Left lung (tissue), 10 donors: ENCODE results near the gene DNM3. TPM values are rescaled to one million over a fixed set of nuclear protein-coding genes. Genes with fewer than 3 reads are reported as not detected.

Experiments
- ATAC-seq: fragments of 200-7000 bp; cut with Tn5 transposase; one replicate; pipeline ENCODE4 v1.9.1; 2020; ENCODE audit warnings: moderate library complexity
- DNase-seq, 4 donors: peaks; one replicate each; pipeline ENCODE4 v3.0.0-alpha.2; 2013 to 2020
- H3K27ac ChIP-seq, 2 donors: fragments of 200-600 bp; sonication (generic) in 1 of 2; one replicate each; pipeline versions ENCODE4 v1.5.0 to v1.8.0; 2020 to 2021
- H3K27me3 ChIP-seq, 2 donors: fragments of 200-600 bp; sonication (generic) in 1 of 2; one replicate each; pipeline versions ENCODE4 v1.5.0 to v1.8.0; 2020 to 2021
- H3K36me3 ChIP-seq, 2 donors: fragments of 200-600 bp; sonication (generic) in 1 of 2; one replicate each; pipeline versions ENCODE4 v1.5.0 to v1.8.0; 2020 to 2021
- H3K4me1 ChIP-seq, 2 donors: fragments of 200-600 bp; one replicate each; pipeline ENCODE4 v1.8.0; 2021
- H3K4me3 ChIP-seq, 2 donors: fragments of 200-600 bp; sonication (generic) in 1 of 2; one replicate each; pipeline versions ENCODE4 v1.5.0 to v1.8.0; 2020 to 2021; ENCODE audit warnings: mild to moderate bottlenecking in 1 of 2
- H3K9me3 ChIP-seq, 2 donors: fragments of 200-600 bp; sonication (generic) in 1 of 2; one replicate each; pipeline versions ENCODE4 v1.5.0 to v1.8.0; 2020 to 2021
- intact Hi-C, 2 donors: fragments of 100-400 bp; cut with DNase I; formaldehyde crosslinking; loops; one replicate each; pipeline versions ENCODE4 v1.11.2 to v1.14.2; 2022
- polyA plus RNA-seq, 6 donors: library from polyadenylated mRNA; unstranded; fragments of 120-200 nt; gene quantifications; one replicate each; pipeline ENCODE4 v1.2.1, GENCODE V29; 2013; ENCODE audit not compliant: insufficient read length in 6 of 6
- total RNA-seq, 2 donors: library from RNA; stranded (reverse); fragmentation: NEBNext Ultra II Directional; extraction: Animal tissue kit (Norgen Biotek cat#: 25700); gene quantifications; one replicate each; pipeline ENCODE4 v1.2.1, GENCODE V29; 2021
- TF ChIP-seq, protein P1 (sequence below), 2 donors: fragments of 200-600 bp; sonication (generic) in 1 of 2; IDR thresholded peaks; one replicate each; pipeline versions ENCODE4 v1.5.0 to v1.8.0; 2021; ENCODE audit warnings: antibody characterized with exemption in 2 of 2
- donor health status: DM: no; HTN: yes; CAD: no.
- donor health status: DM: no; HTN: no; CAD: no.

DNM3 gene
- total and polyA plus RNA-seq, 8 donors, result 5.2 to 7.7 (median 6.3) TPM

DNA sequence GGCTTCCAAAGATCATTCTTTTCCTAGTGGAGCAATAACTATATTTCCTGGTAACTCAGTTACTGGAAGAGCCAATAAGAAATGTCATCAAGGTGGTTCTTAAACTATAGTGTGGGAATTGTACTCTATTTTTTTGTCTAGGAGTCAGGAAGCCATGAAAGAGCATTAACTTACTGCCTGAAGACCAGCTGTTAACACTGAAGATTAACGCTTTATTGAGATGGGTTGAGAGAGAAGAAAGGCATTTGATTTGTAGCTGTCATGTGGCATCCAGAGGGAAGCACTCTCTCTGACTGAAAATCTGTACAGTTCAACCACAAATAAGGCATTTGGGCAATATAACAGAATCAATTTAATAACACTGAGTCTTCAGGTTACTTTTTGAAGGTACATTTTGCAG is 76.0 kb downstream of the DNM3 start:
- no peaks in the 10 kb centered on the region for H3K36me3 ChIP-seq
- peaks cover 0 to 14% of the 10 kb centered on the region in 2 donors for H3K4me1 ChIP-seq
- ATAC-seq, result no peak
- no peak overlapping the region for H3K4me3 ChIP-seq
- DNase-seq, result no peak
- no peak overlapping the region for H3K27ac ChIP-seq
- TF ChIP-seq, protein P1, sequence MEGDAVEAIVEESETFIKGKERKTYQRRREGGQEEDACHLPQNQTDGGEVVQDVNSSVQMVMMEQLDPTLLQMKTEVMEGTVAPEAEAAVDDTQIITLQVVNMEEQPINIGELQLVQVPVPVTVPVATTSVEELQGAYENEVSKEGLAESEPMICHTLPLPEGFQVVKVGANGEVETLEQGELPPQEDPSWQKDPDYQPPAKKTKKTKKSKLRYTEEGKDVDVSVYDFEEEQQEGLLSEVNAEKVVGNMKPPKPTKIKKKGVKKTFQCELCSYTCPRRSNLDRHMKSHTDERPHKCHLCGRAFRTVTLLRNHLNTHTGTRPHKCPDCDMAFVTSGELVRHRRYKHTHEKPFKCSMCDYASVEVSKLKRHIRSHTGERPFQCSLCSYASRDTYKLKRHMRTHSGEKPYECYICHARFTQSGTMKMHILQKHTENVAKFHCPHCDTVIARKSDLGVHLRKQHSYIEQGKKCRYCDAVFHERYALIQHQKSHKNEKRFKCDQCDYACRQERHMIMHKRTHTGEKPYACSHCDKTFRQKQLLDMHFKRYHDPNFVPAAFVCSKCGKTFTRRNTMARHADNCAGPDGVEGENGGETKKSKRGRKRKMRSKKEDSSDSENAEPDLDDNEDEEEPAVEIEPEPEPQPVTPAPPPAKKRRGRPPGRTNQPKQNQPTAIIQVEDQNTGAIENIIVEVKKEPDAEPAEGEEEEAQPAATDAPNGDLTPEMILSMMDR (IDR thresholded peaks at IDR 0.05), result no peak
- H3K9me3 ChIP-seq, result no peaks in the 10 kb centered on the region
- intact Hi-C loops, result no loop called here
- H3K27me3 ChIP-seq, result no peaks in the 10 kb centered on the region

DNA sequence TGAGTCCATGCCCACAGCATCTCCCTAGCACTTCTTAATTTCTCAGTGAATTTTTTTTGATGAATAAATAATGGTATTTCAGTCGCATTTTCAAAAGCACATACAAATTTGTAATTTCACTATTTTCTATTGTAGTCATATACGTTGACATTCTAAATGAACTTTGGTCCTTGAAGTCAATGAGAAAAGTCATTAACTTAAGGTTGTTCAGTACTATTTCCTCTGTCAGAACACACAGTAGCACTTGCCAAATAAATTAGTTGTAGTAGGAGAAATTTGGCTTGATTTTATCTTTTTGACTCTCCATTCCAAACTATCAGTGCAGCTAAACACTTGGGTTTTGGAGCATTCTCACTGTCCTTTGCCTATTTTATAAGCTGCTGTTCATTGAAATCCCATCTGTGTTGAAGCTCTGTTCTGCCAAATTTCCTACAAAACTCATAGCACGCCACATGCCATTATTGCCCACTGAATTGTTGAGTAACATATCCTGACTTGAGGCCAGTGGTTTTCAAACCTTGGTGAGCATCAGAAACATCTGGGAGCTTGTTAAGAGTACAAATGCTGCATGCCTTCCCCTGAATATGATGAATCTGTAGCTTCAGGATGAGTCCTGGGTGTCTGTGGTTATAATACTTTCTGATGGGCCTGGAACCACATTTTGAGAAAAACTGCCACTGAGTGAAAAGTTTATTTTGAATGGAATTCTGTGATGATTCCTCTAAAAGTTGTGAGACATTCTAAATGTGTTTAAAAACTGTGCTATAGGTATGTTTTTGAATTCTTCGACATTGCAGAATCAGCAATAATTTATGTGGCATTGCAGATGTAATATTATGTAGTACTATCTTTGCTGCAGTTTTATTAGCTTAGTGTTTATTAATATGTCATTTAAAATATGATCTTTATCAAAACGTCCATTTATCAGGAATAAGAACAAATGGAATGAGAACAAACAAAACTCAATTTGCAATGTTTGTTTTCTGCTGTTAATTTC is 78.9 kb downstream of the DNM3 start:
- DNase-seq (no peak), ATAC-seq (no peak)
- Histone ChIP-seq H3K4me3 (no peak overlapping the region), H3K27me3 (no peaks in the 10 kb centered on the region), H3K4me1 (no peaks in the 10 kb centered on the region), H3K9me3 (no peaks in the 10 kb centered on the region), H3K27ac (no peak overlapping the region), H3K36me3 (no peaks in the 10 kb centered on the region)
- intact Hi-C loops, result no loop called here
- TF ChIP-seq, protein P1 (IDR thresholded peaks at IDR 0.05), result no peak

DNA sequence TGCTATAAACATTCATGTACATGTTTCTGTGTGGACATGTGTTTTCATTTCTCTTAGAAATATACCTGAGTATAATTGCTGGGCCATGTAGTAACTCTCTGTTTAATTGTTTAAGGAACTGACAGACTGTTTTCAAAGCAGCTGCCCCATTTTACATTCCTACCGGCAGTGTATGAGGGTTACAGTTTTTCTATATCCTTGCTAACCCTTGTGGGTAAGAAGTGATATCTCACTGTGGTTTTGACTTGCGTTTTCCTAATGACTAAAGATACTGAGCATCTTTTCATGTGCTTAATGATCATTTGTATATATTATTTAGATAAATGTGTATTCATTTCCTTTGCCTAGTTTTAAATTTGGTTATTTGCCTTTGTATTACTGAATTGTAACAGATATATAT is 81.7 kb downstream of the DNM3 start:
- no peak for ATAC-seq
- DNase-seq, result no peak
- no peaks in the 10 kb centered on the region for H3K27me3 ChIP-seq
- no peaks in the 10 kb centered on the region for H3K36me3 ChIP-seq
- no peaks in the 10 kb centered on the region for H3K9me3 ChIP-seq
- H3K4me3 ChIP-seq, result no peak overlapping the region
- no peak overlapping the region for H3K27ac ChIP-seq
- no peaks in the 10 kb centered on the region for H3K4me1 ChIP-seq
- TF ChIP-seq, protein P1 (IDR thresholded peaks at IDR 0.05), result no peak
- intact Hi-C loops, result no loop called here

DNA sequence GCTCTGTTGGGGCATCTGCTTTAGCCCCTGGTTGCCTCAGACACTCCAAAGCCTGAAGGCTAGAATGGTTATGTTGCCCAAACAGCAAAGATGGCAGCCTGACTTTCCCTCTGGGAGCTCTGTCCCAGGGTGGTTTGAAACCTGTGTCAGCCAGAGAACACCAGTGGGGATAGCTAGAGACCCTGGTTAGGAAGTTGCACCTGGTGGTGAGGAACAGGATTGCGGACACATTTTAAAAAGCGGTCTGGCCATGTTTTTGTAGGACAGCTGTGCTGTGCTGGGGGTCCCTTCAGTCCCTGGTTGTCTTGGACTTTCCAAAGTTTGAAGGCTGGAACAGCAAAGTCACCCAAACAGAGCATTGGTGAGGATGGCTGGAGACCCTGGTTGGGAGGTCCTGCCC is 87.8 kb downstream of the DNM3 start:
- Histone ChIP-seq H3K27ac (no peak overlapping the region), H3K4me1 (no peaks in the 10 kb centered on the region)

DNA sequence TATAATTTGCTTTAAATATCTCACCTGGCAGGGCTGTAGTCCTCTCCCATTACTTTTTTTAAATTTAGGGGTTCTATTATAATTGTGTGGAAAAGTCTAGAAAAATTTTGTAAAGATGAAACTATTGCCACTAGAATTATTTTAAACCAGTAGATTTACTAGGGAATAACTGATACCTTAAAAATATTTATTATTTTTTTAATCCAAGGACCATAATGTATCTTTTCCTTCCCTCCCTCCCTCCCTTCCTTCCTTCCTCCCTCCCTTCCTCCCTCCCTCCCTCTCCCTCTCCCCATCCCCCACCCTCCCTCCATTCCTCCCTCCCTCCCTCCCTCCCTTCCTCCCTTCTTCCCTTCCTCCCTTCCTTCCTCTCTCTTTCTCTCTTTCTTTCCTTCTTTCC is 90.5 kb downstream of the DNM3 start:
- no peak for DNase-seq
- H3K27me3 ChIP-seq, result no peaks in the 10 kb centered on the region
- H3K36me3 ChIP-seq, result no peaks in the 10 kb centered on the region
- TF ChIP-seq, protein P1 (IDR thresholded peaks at IDR 0.05), result no peak
- H3K4me1 ChIP-seq, result no peaks in the 10 kb centered on the region
- H3K4me3 ChIP-seq, result no peak overlapping the region
- no peak for ATAC-seq
- intact Hi-C loops, result no loop called here
- H3K27ac ChIP-seq, result no peak overlapping the region
- no peaks in the 10 kb centered on the region for H3K9me3 ChIP-seq

More for the DNA sequence above, 87.8 kb downstream of the DNM3 start:
- DNase-seq (no peak), ATAC-seq (no peak)
- Histone ChIP-seq H3K36me3 (no peaks in the 10 kb centered on the region), H3K27me3 (no peaks in the 10 kb centered on the region), H3K4me3 (no peak overlapping the region), H3K9me3 (no peaks in the 10 kb centered on the region)
- intact Hi-C loops, result no loop called here
- TF ChIP-seq, protein P1 (IDR thresholded peaks at IDR 0.05), result no peak
